K562 (cell line): ENCODE results near the gene S100A1. TPM values are rescaled to one million over a fixed set of nuclear protein-coding genes. Genes with fewer than 3 reads are reported as not detected.
A peak's percentile ranks its signal among the peaks of the same experiment; 100 is the strongest.

ENCODE experiments used
- ATAC-seq: fragments of 200-7000 bp; cut with Tn5 transposase; 3 replicates; pipeline ENCODE4 v1.9.1; 2020; ENCODE audit warnings: moderate library complexity
- BruUV-seq: library from RNA; stranded (reverse); fragments of 400-500 nt; replicated peaks from 2 replicates; lab custom pipeline; 2021; lab: Mats Ljungman, UMichigan
- CTCF ChIA-PET: fragments of 300-600 bp; formaldehyde crosslinking; extraction: SDS; loops from one replicate; lab custom pipeline; 2021; ENCODE audit warnings: low intra/inter-chr PET ratio; lab: Yijun Ruan, JAX
- POLR2A ChIA-PET: fragments of 300-600, 350-650 bp; sonication (Branson Sonifier 250); formaldehyde crosslinking; extraction: SDS; loops from one replicate; lab custom pipeline; 2021; ENCODE audit warnings: antibody characterized with exemption, inconsistent platforms; lab: Yijun Ruan, JAX
- DNase-seq, 4 experiments: peaks; one replicate each; pipeline versions ENCODE4 v3.0.0 to v3.0.0-alpha.2; 2011 to 2018; ENCODE audit warnings: low spot score in 3 of 4, mixed read lengths in 3 of 4; ENCODE audit errors: extremely low read depth in 1 of 4
- FAIRE-seq: peaks from 2 replicates; lab custom pipeline; 2011; peaks lifted over from hg19 to GRCh38; lab: Jason Lieb, UNC
- H2AFZ ChIP-seq: 2 replicates; pipeline ENCODE4 v1.6.0; 2011; ENCODE audit warnings: low read depth, low read length, control low read depth, inconsistent platforms
- H3K27ac ChIP-seq: fragments of 200-600 bp; 3 replicates; pipeline ENCODE4 v1.8.0; 2011; ENCODE audit warnings: low read depth, mild to moderate bottlenecking, control low read depth, inconsistent platforms, low read length, moderate library complexity, mixed read lengths; ENCODE audit errors: extremely low read depth
- H3K27me3 ChIP-seq, 2 experiments: fragments of 300-600 bp in 1 of 2; 2 replicates in 1 of 2; 3 replicates in 1 of 2; pipeline versions ENCODE4 v1.6.0 to v1.8.0; 2011; ENCODE audit warnings: inconsistent platforms in 2 of 2, low read length in 2 of 2, mild to moderate bottlenecking in 1 of 2, mixed read lengths in 1 of 2, moderate library complexity in 1 of 2; ENCODE audit not compliant: control insufficient read depth in 2 of 2, insufficient read depth in 2 of 2
- H3K36me3 ChIP-seq: fragments of 300-600 bp; 3 replicates; pipeline ENCODE4 v1.8.0; 2011; ENCODE audit warnings: mild to moderate bottlenecking, low read length, inconsistent platforms; ENCODE audit not compliant: control insufficient read depth, insufficient read depth
- H3K4me1 ChIP-seq, 2 experiments: fragments of 200-600 bp in 1 of 2; replicated peaks in 1 of 2; 2 replicates in 1 of 2; 3 replicates in 1 of 2; pipeline versions ENCODE4 v1.5.1 to v1.8.0; 2011; ENCODE audit warnings: inconsistent platforms in 2 of 2, low read length in 2 of 2, mild to moderate bottlenecking in 1 of 2, mixed read lengths in 1 of 2, moderate library complexity in 1 of 2; ENCODE audit not compliant: control insufficient read depth in 2 of 2, insufficient read depth in 2 of 2
- H3K4me2 ChIP-seq: 2 replicates; pipeline ENCODE4 v1.6.1; 2011; ENCODE audit warnings: low read length, control low read depth, inconsistent platforms, mixed read lengths; ENCODE audit not compliant: insufficient read depth
- H3K4me3 ChIP-seq: fragments of 200-600 bp; sonication (generic), shearing (Covaris generic); 2 replicates; pipeline ENCODE4 v1.5.1; 2016; ENCODE audit warnings: control low read depth, inconsistent platforms
- H3K79me2 ChIP-seq: fragments of 200-600 bp; 3 replicates; pipeline ENCODE4 v1.8.0; 2011; ENCODE audit warnings: low read length, inconsistent platforms; ENCODE audit not compliant: control insufficient read depth, insufficient read depth
- H3K9ac ChIP-seq, 2 experiments: 2 replicates each; pipeline versions ENCODE4 v1.6.0 to v1.6.1; 2011; ENCODE audit warnings: low read depth in 2 of 2, low read length in 2 of 2, control low read depth in 1 of 2, inconsistent platforms in 1 of 2, mild to moderate bottlenecking in 1 of 2, mixed read lengths in 1 of 2; ENCODE audit not compliant: insufficient read depth in 1 of 2
- H3K9me1 ChIP-seq: one replicate; pipeline ENCODE4 v1.6.0; 2011; ENCODE audit warnings: inconsistent platforms, mild to moderate bottlenecking, low read length, moderate library complexity; ENCODE audit not compliant: control insufficient read depth, insufficient read depth
- H3K9me3 ChIP-seq: replicated peaks from 2 replicates; pipeline ENCODE4 v1.5.1; 2011; ENCODE audit warnings: low read depth, low read length, inconsistent platforms; ENCODE audit not compliant: control insufficient read depth, insufficient read depth
- H4K20me1 ChIP-seq: replicated peaks from 2 replicates; pipeline ENCODE4 v1.6.1; 2011; ENCODE audit warnings: low read length, inconsistent platforms, mixed read lengths; ENCODE audit not compliant: control insufficient read depth, insufficient read depth
- ADNP ChIP-seq: fragments of 200-800 bp; sonication (Bioruptor generic); IDR thresholded peaks from 2 replicates; pipeline ENCODE4 v1.6.1; 2016; ENCODE audit warnings: missing genetic modification characterization, missing compliant biosample characterization
- BCL6 ChIP-seq: fragments of 250-450 bp; sonication (Bioruptor Pico); IDR thresholded peaks from 2 replicates; pipeline ENCODE4 v1.4.0; 2020
- BMI1 ChIP-seq: fragments of 150-350 bp; IDR thresholded peaks from 2 replicates; pipeline ENCODE4 v1.6.1; 2014; ENCODE audit warnings: low read length
- COPS2 ChIP-seq: fragments of 450-650 bp; conservative IDR thresholded peaks from 2 replicates; pipeline ENCODE4 v1.6.1; 2016; ENCODE audit warnings: mild to moderate bottlenecking, moderate library complexity
- ELF2 ChIP-seq: fragments of 250-450 bp; sonication (Bioruptor Pico); IDR thresholded peaks from 2 replicates; pipeline ENCODE4 v1.5.0; 2021; ENCODE audit warnings: mild to moderate bottlenecking
- EP400 ChIP-seq: fragments of 450-650 bp; IDR thresholded peaks from 2 replicates; pipeline ENCODE4 v1.6.1; 2017; ENCODE audit warnings: antibody characterized with exemption, mild to moderate bottlenecking, moderate library complexity
- FOXK1 ChIP-seq: sonication (generic); formaldehyde crosslinking; IDR thresholded peaks from 2 replicates; pipeline ENCODE4 v1.8.0; 2022; ENCODE audit warnings: missing genetic modification reagents, mild to moderate bottlenecking, borderline replicate concordance
- GATAD2A ChIP-seq: fragments of 450-650 bp; IDR thresholded peaks from 2 replicates; pipeline ENCODE4 v1.6.1; 2017
- GATAD2B ChIP-seq: fragments of 450-650 bp; IDR thresholded peaks from 2 replicates; pipeline ENCODE4 v1.6.1; 2017; ENCODE audit warnings: mild to moderate bottlenecking, borderline replicate concordance
- KAT2B ChIP-seq: IDR thresholded peaks from one replicate; pipeline ENCODE4 v1.6.1; 2012; ENCODE audit warnings: low read depth, mild to moderate bottlenecking, control low read depth, inconsistent platforms, low read length, moderate library complexity
- NELFE ChIP-seq: IDR thresholded peaks from 2 replicates; pipeline ENCODE4 v1.6.1; 2011; ENCODE audit warnings: mild to moderate bottlenecking; ENCODE audit not compliant: insufficient read depth, insufficient read length
- PHTF2 ChIP-seq: fragments of 250-450 bp; sonication (Bioruptor Pico); IDR thresholded peaks from 2 replicates; pipeline ENCODE4 v1.5.0; 2021; ENCODE audit warnings: mild to moderate bottlenecking
- POLR2B ChIP-seq: fragments of 450-650 bp; IDR thresholded peaks from 2 replicates; pipeline ENCODE4 v1.6.1; 2018; ENCODE audit warnings: low read depth; ENCODE audit not compliant: partially characterized antibody
- RBFOX2 ChIP-seq: fragments of 200-400 bp; formaldehyde crosslinking; IDR thresholded peaks from 2 replicates; pipeline ENCODE4 v1.6.1; 2017; ENCODE audit warnings: low read depth, mild to moderate bottlenecking, low read length, moderate library complexity
- STAT5B ChIP-seq: fragments of 250-450 bp; sonication (Bioruptor Pico); IDR thresholded peaks from 2 replicates; pipeline ENCODE4 v1.8.0; 2021; ENCODE audit warnings: mild to moderate bottlenecking, inconsistent platforms
- ZBTB8A ChIP-seq: fragments of 450-650 bp; IDR thresholded peaks from 2 replicates; pipeline ENCODE4 v1.6.1; 2018; ENCODE audit warnings: mild to moderate bottlenecking, moderate library complexity; ENCODE audit not compliant: partially characterized antibody
- ZC3H11A ChIP-seq: IDR thresholded peaks from 2 replicates; pipeline ENCODE4 v1.6.1; 2012; ENCODE audit warnings: low read depth, low read length, improper control_type of control experiment
- ZNF408 ChIP-seq: fragments of 250-450 bp; sonication (Bioruptor Pico); IDR thresholded peaks from 2 replicates; pipeline ENCODE4 v1.4.0; 2020; ENCODE audit warnings: low read depth, mild to moderate bottlenecking, moderate library complexity
- ZNF561 ChIP-seq: fragments of 450-650 bp; formaldehyde crosslinking; conservative IDR thresholded peaks from 2 replicates; pipeline ENCODE4 v1.4.0; 2020; ENCODE audit warnings: mild to moderate bottlenecking, moderate library complexity
- ZNF583 ChIP-seq: fragments of 250-450 bp; sonication (Bioruptor Pico); IDR thresholded peaks from 2 replicates; pipeline ENCODE4 v1.4.0; 2020
- ZNF695 ChIP-seq: fragments of 450-650 bp; formaldehyde crosslinking; IDR thresholded peaks from 2 replicates; pipeline ENCODE4 v1.4.0; 2020; ENCODE audit warnings: mild to moderate bottlenecking, moderate library complexity
- WGBS: fragments of 100-300 bp; shearing (Covaris generic); methylation state at CpG from one replicate; pipeline ENCODE4 v1.1.6; 2016; ENCODE audit warnings: low coverage, mixed read lengths; ENCODE audit not compliant: insufficient coverage; ENCODE audit errors: missing lambda C conversion rate; 5-methylcytosine and 5-hydroxymethylcytosine counted together
- in situ Hi-C: fragments of 300-500 bp; cut with MboI; formaldehyde crosslinking; loops from 4 replicates; pipeline ENCODE4 v1.15.0; 2018; ENCODE audit warnings: inconsistent platforms, mixed read lengths
- intact Hi-C: fragments of 100-400 bp; cut with micrococcal nuclease; formaldehyde crosslinking; loops from 2 replicates; pipeline ENCODE4 v1.14.2; 2022
- polyA plus RNA-seq, 8 experiments: library from polyadenylated mRNA; depleted of rRNA in 4 of 8; stranded (reverse) in 5 of 8; unstranded in 3 of 8; fragments of >200 nt; fragmentation: Nextera tagmentation in 2 of 8; fragmentation: Illumina TruSeq in 1 of 8; extraction: Ambion mirVana in 2 of 8; extraction: Trizol in 1 of 8; gene quantifications; 2 replicates each; pipeline versions ENCODE4 v1.2.1 to v1.2.3, GENCODE V29; 2011 to 2014; ENCODE audit warnings: inconsistent platforms in 1 of 8, missing spikeins in 1 of 8
- total RNA-seq, 7 experiments: library from RNA; depleted of rRNA in 6 of 7; stranded (reverse); fragments of >200 nt in 6 of 7; fragmentation: Illumina TruSeq in 2 of 7; extraction: Trizol in 2 of 7; gene quantifications; 2 replicates each; pipeline versions ENCODE4 v1.2.1 to v1.2.3, GENCODE V29; 2011 to 2021; ENCODE audit warnings: low replicate concordance in 1 of 7
- TF ChIP-seq, protein P1 (sequence below): fragments of 150-350 bp; IDR thresholded peaks from 2 replicates; pipeline ENCODE4 v1.6.1; 2014; ENCODE audit warnings: low read depth, mild to moderate bottlenecking, low read length, borderline replicate concordance

The S100A1 gene
- total and polyA plus RNA-seq, 9 of the 15 experiments (the other 6 are each of a cell fraction or from before 2014, with no cell fraction given), result 0.44 to 30.1 (median 12.7) TPM

DNA sequence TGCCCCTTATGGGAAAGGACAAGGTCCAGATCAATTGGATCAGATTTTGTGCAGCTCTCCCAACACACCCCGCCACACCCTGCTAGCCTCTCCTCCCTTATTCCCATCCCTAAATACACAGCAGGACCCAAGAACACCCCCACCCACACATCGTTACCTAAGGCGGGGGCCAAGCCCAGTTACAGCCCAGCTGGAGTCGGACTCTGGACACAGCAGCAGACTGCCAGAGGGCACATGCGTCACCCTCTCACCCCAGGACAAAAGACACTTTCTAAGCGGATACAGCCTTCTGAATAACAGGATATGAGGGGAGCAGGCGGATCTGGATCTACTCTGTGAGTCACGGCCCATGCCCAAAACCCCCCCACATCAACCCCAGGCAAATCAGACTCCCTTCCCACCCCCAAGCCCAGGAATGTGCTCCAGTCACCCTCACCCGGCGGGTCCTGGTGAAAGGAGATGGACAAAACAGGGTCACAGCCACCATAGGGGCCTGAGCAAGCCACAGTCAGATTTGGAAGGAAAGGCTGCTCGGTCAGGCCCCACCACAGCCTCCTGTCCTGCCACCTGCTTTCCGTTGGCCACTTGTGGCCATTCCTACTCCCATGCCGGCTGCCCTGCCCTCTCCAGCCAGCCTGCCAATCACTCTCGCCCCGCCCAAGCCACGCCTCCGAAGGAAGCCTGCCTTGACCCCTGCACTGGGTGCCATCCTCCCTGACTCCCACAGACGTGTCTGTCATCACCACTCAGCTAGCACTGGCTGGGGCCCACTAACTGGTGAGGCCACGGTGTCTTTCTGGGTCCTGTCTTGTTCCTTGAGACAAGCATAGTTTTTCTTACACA lies 19.3 kb upstream of the S100A1 start:
- Histone ChIP-seq H4K20me1 (no peaks in the 10 kb centered on the region), H3K36me3 (no peaks in the 10 kb centered on the region), H3K9ac (peak overlapping the region in 1 of 2 experiments; percentile 77; a peak in 2 of 4 replicates), H3K9me3 (no peaks in the 10 kb centered on the region), H3K79me2 (no peaks in the 10 kb centered on the region), H2AFZ (peak overlapping the region; percentile 89), H3K27ac (peak overlapping the region; percentile 50; the same call in 2 of the 3 replicates), H3K4me3 (no peak overlapping the region), H3K9me1 (peaks cover 6% of the 10 kb centered on the region), H3K27me3 (no peaks in the 10 kb centered on the region), H3K4me2 (peak overlapping the region; percentile 54; the same call in 1 of the 2 replicates), H3K4me1 (peaks cover 30 to 47% of the 10 kb centered on the region in 2 experiments)
- peak; percentile 94 for ATAC-seq
- FAIRE-seq, result peak; percentile 90
- peak; percentile 90 to 95 (median 94) for DNase-seq
- CTCF ChIA-PET, result no interaction called here
- POLR2A ChIA-PET, result interaction anchor here (1.0 to 4.1 kb wide), 3 partner anchors 9 to 44 kb away, joined by 3 to 23 read pairs (median 3); partner anchors contain the start of genes S100A1 and S100A13
- in situ Hi-C loops (no loop called here), intact Hi-C loops (no loop called here)
- BruUV-seq, result no TSS peak
- 28% methylated on average over 18 of the region's 19 CpGs for WGBS
- TF ChIP-seq RBFOX2 (peak; percentile 65), POLR2B (no peak), ELF2 (no peak), ZNF695 (no peak), ZC3H11A (no peak), STAT5B (CRISPR knock-in tag) (no peak), ZNF561 (CRISPR knock-in tag) (no peak), BCL6 (CRISPR knock-in tag) (no peak), PHTF2 (CRISPR knock-in tag) (no peak), KAT2B (no peak), ZBTB8A (no peak), ZNF408 (CRISPR knock-in tag) (no peak), ADNP (tag) (no peak), COPS2 (no peak), GATAD2A (0 out of 2 replicates have a peak, but pooled peaks have one; percentile 21), GATAD2B (no peak), FOXK1 (CRISPR knock-in tag) (no peak), EP400 (no peak), BMI1 (no peak), ZNF583 (CRISPR knock-in tag) (no peak), NELFE (no peak)
- TF ChIP-seq, protein P1, sequence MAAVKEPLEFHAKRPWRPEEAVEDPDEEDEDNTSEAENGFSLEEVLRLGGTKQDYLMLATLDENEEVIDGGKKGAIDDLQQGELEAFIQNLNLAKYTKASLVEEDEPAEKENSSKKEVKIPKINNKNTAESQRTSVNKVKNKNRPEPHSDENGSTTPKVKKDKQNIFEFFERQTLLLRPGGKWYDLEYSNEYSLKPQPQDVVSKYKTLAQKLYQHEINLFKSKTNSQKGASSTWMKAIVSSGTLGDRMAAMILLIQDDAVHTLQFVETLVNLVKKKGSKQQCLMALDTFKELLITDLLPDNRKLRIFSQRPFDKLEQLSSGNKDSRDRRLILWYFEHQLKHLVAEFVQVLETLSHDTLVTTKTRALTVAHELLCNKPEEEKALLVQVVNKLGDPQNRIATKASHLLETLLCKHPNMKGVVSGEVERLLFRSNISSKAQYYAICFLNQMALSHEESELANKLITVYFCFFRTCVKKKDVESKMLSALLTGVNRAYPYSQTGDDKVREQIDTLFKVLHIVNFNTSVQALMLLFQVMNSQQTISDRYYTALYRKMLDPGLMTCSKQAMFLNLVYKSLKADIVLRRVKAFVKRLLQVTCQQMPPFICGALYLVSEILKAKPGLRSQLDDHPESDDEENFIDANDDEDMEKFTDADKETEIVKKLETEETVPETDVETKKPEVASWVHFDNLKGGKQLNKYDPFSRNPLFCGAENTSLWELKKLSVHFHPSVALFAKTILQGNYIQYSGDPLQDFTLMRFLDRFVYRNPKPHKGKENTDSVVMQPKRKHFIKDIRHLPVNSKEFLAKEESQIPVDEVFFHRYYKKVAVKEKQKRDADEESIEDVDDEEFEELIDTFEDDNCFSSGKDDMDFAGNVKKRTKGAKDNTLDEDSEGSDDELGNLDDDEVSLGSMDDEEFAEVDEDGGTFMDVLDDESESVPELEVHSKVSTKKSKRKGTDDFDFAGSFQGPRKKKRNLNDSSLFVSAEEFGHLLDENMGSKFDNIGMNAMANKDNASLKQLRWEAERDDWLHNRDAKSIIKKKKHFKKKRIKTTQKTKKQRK, result no peak
